Heart left ventricle (tissue), 16 donors: ENCODE data around the gene PRKAG2. TPM values are rescaled to one million over a fixed set of nuclear protein-coding genes. Genes with fewer than 3 reads are reported as not detected.
A peak's percentile ranks its signal among the peaks of the same experiment; 100 is the strongest.

Experiments used
- ATAC-seq, 4 donors: fragments of 200-7000 bp; cut with Tn5 transposase; one replicate each; pipeline ENCODE4 v1.9.1; 2020 to 2022; ENCODE audit warnings: moderate library complexity in 4 of 4, mild to moderate bottlenecking in 3 of 4, moderate number of reproducible peaks in 1 of 4
- DNase-seq, 5 donors: peaks; one replicate each; pipeline ENCODE4 v3.0.0-alpha.2; 2020
- H3K27ac ChIP-seq, 12 donors: fragments of 200-600 bp; sonication (generic) in 4 of 12; one replicate each; pipeline versions ENCODE4 v1.5.0 to v1.8.0; 2016 to 2022; ENCODE audit warnings: mild to moderate bottlenecking in 2 of 12
- H3K27me3 ChIP-seq, 9 donors: fragments of 200-600 bp; sonication (generic) in 2 of 9; one replicate each; pipeline versions ENCODE4 v1.5.1 to v1.8.0; 2016 to 2022; ENCODE audit warnings: mild to moderate bottlenecking in 3 of 9
- H3K36me3 ChIP-seq, 9 donors: fragments of 200-600 bp; sonication (generic) in 2 of 9; one replicate each; pipeline versions ENCODE4 v1.5.0 to v1.8.0; 2018 to 2022; ENCODE audit warnings: mild to moderate bottlenecking in 2 of 9
- H3K4me1 ChIP-seq, 12 donors: fragments of 200-600 bp; sonication (generic) in 4 of 12; one replicate each; pipeline versions ENCODE4 v1.5.0 to v1.8.0; 2016 to 2022; ENCODE audit warnings: mild to moderate bottlenecking in 3 of 12
- H3K4me3 ChIP-seq, 12 donors: fragments of 200-600 bp; sonication (generic) in 4 of 12; one replicate each; pipeline versions ENCODE4 v1.5.0 to v1.8.0; 2017 to 2022; ENCODE audit warnings: mild to moderate bottlenecking in 9 of 12, moderate library complexity in 4 of 12
- H3K9me3 ChIP-seq, 12 donors: fragments of 200-600 bp; sonication (generic) in 4 of 12; one replicate each; pipeline versions ENCODE4 v1.5.0 to v1.8.0; 2016 to 2022; ENCODE audit warnings: mild to moderate bottlenecking in 1 of 12
- CTCF ChIP-seq, 12 donors: fragments of 200-600 bp; sonication (generic) in 4 of 12; IDR thresholded peaks; one replicate each; pipeline versions ENCODE4 v1.5.0 to v1.8.0; 2018 to 2022; ENCODE audit warnings: antibody characterized with exemption in 12 of 12, mild to moderate bottlenecking in 5 of 12
- POLR2A ChIP-seq, 2 donors: fragments of 450-650 bp; IDR thresholded peaks; one replicate each; pipeline ENCODE4 v1.6.1; 2017; ENCODE audit warnings: antibody characterized with exemption in 2 of 2, mild to moderate bottlenecking in 2 of 2, moderate library complexity in 2 of 2
- WGBS, 4 donors: extraction: QIAGEN DNeasy Blood & Tissue Kit in 2 of 4; methylation state at CpG; one replicate each; pipeline versions ENCODE4 v1.1.5 to v1.1.7; 2013 to 2018; 5-methylcytosine and 5-hydroxymethylcytosine counted together
- intact Hi-C, 10 donors: fragments of 100-400 bp; cut with DNase I; formaldehyde crosslinking; loops; one replicate each; pipeline versions ENCODE4 v1.11.1 to v1.14.2; 2022
- polyA plus RNA-seq, 2 donors: library from polyadenylated mRNA; stranded (reverse); fragments of 200-250 nt; gene quantifications; one replicate each; pipeline ENCODE4 v1.2.3, GENCODE V29; 2013
- total RNA-seq, 9 donors: library from RNA; depleted of rRNA in 2 of 9; stranded (reverse); fragments of >200 nt in 2 of 9; fragmentation: NEBNext Ultra II Directional in 3 of 9; extraction: Animal tissue kit (Norgen Biotek cat#: 25700) in 3 of 9; gene quantifications; one replicate each; pipeline versions ENCODE4 v1.1.0 to v1.2.4, GENCODE V29; 2016 to 2023
- donor health status: ischemic (EF 13 %, LVEDD 7.1; RV severe dilation, severe dysfunction).
- donor health status: healthy with polysubstance abuse.
- donor health status: DM: no; HTN: yes; CAD: no.
- donor health status: DM: no; HTN: no; CAD: no.
- donor health status: ischemic (EF 25% LVEDD 6.9; RV normal size, moderate dysfunction).
- donor health status: ischemic (EF 25% LVEDD 5.7; RV mildly dilated, moderate dysfunction).
- donor health status: healthy.
- donor health status: DM: yes; HTN: yes; CAD: no.
- donor health status: ischemic (EF 35%, LVEDD 5.7; RV mildly dilated, moderate dysfunction).
- donor health status: nonischemic (EF 11% LVEDD 7.7; RV severe dilation, severe dysfunction).
- donor health status: DM: yes; HTN: yes; CAD: no.
- donor health status: PGD.
- donor health status: ischemic (EF 29% LVEDD 5.4; RV normal size, mild dysfunction).
- donor health status: nonischemic (EF 23%, LVEDD 6.1; RV moderate dilation, normal function).

The PRKAG2 gene
- total and polyA plus RNA-seq, 11 donors, result 50.2 to 179 (median 108) TPM

DNA sequence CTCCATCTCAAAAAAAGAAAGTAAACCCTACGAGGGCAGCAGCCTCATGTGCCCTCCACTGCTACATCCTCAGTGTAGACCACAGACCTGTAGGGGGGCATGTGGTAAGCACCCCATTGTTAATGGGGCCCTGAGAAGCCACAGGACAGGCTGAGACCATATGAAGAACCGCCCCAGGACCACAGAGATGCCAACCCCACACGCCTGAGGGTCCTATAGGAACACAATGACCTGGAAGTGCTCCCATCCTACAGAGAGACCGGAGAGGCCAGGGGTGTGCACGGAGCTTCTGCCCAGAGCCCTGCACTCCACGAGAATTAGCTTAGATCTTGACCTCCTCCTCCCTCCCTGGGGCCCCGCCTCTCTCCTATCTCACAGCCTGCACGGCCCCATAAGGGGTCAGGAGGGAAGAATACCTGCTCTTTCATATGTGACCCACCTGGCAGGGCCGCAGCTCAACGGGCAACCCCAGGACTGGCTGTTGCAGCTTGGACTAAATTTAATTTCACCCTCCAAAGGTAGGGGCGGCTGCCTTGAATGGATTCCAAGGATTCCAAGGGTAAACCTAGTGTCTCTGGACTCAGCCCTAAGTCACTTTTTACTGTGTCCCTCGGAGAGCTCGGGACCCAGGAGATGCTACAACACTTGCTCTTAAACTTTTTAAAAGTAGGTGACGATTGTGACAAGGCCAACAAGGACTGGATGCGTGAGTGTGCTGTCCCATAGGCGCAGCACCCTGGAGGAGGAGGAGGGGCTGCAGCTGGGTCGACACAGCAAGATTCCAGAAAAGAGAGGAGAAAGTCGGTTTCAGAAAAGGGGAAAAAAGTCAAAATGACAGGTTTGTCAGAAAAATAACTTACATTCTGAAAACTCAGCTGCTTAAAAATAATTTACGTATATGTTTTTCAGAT lies 24.2 kb downstream of the PRKAG2 start:
- intact Hi-C loops, result loop anchor here in 1 of 10 donors (10.0 kb wide), 1 partner anchor 68 kb away; no protein-coding TSS in a partner anchor
- Histone ChIP-seq H3K4me3 (no peak overlapping the region), H3K36me3 (no peaks in the 10 kb centered on the region), H3K27ac (peak overlapping the region in 1 of 12 donors; percentile 85), H3K9me3 (no peaks in the 10 kb centered on the region), H3K27me3 (no peaks in the 10 kb centered on the region), H3K4me1 (peaks cover 0 to 35% (median 4%) of the 10 kb centered on the region in 12 donors)
- WGBS, 4 donors, result 85 to 91% (median 89%) methylated on average over 18 to 19 of the region's 19 CpGs
- ATAC-seq (no peak), DNase-seq (peak in 2 of 5 donors; percentile 9 to 21)
- no peak for TF ChIP-seq CTCF (IDR thresholded peaks at IDR 0.05)
- TF ChIP-seq POLR2A (IDR thresholded peaks at IDR 0.05), result no peak

- DNase-seq, result peak in 3 of 5 donors; percentile 47 to 54 (median 51)
- intact Hi-C loops, result loop anchor here in 1 of 10 donors (10.0 kb wide), 1 partner anchor 67 kb away; no protein-coding TSS in a partner anchor
- peak; percentile 43 to 66 (median 48) for ATAC-seq
- H3K27me3 ChIP-seq, result no peaks in the 10 kb centered on the region
- H3K4me3 ChIP-seq, result peak overlapping the region in 5 of 12 donors; percentile 2 to 43 (median 15)
- no peaks in the 10 kb centered on the region for H3K36me3 ChIP-seq
- WGBS, 4 donors, result 45 to 54% (median 51%) methylated on average over 12 to 13 of the region's 13 CpGs
- peak overlapping the region in 2 of 12 donors; percentile 5 to 85 for H3K27ac ChIP-seq
- TF ChIP-seq POLR2A (IDR thresholded peaks at IDR 0.05) (no peak), CTCF (IDR thresholded peaks at IDR 0.05) (no peak)
- H3K9me3 ChIP-seq, result no peaks in the 10 kb centered on the region
- peaks cover 0 to 39% (median 4%) of the 10 kb centered on the region in 12 donors for H3K4me1 ChIP-seq
These were observed 25.1 kb downstream of the PRKAG2 start for GRCh38 chr7:151851782-151852181.

DNA sequence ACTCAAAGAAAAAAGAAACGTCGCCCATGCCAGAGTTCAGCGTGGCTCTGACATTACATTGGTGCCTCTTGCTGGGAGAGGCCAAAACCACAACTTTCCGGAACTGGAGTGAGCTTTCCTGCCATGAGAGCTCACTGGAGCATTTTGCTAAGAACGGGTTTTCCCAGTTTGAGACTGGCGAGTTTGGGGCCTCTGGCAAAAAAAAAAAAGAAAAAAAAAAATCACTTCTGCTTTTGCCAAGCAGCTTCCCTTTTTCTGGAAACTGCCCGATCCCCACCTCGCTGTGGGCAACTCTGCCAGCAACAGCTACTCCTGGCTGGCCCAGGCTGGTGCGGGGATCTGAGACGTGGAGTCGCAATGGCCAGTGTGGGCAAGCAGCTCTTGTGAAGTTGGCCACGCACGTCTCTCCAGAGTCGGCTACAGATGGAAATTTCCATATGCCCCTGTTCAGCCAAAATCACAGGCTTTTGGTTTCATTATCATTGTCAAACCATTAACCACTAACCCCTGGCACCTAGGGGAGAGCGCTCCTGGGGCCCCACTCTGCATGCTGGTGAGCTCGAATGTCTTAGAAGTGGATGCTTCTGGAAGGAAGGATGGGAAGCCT lies 25.7 kb downstream of the PRKAG2 start:
- DNase-seq, result peak in 2 of 5 donors; percentile 46 to 55

More for the DNA sequence above, 25.7 kb downstream of the PRKAG2 start:
- Histone ChIP-seq H3K9me3 (no peaks in the 10 kb centered on the region), H3K36me3 (no peaks in the 10 kb centered on the region), H3K4me3 (peak overlapping the region in 5 of 12 donors; percentile 2 to 43 (median 15)), H3K27ac (peak overlapping the region in 3 of 12 donors; percentile 5 to 85 (median 25)), H3K27me3 (no peaks in the 10 kb centered on the region), H3K4me1 (peaks cover 0 to 39% (median 4%) of the 10 kb centered on the region in 12 donors)
- intact Hi-C loops, result loop anchor here in 1 of 10 donors (10.0 kb wide), 1 partner anchor 66 kb away; no protein-coding TSS in a partner anchor
- 73 to 85% (median 82%) methylated on average over 16 of the region's 16 CpGs for WGBS, 4 donors
- ATAC-seq, result peak; percentile 40 to 58 (median 40)
- TF ChIP-seq CTCF (IDR thresholded peaks at IDR 0.05), result no peak
- no peak for TF ChIP-seq POLR2A (IDR thresholded peaks at IDR 0.05)
